Spleen (tissue), 7 donors: ENCODE data around the gene MEGF6.

Experiments
- POLR2A ChIP-seq, 3 donors: fragments of 450-650 bp; IDR thresholded peaks; one replicate each; pipeline ENCODE4 v1.5.1; 2017; ENCODE audit warnings: antibody characterized with exemption in 3 of 3, mild to moderate bottlenecking in 1 of 3
- POLR2AphosphoS5 ChIP-seq, 3 donors: sonication (generic); formaldehyde crosslinking; IDR thresholded peaks; one replicate each; pipeline ENCODE4 v1.5.1; 2017; ENCODE audit warnings: antibody characterized with exemption in 3 of 3
- TF ChIP-seq, protein P1 (sequence below), 11 experiments: fragments of 200-600 bp in 7 of 11; fragments of 450-650 bp in 4 of 11; sonication (generic) in 4 of 11; IDR thresholded peaks in 8 of 11; conservative IDR thresholded peaks in 3 of 11; 1 replicate in 7 of 11; 2 replicates in 4 of 11; pipeline versions ENCODE4 v1.4.0 to v1.8.0; 2016 to 2021; ENCODE audit warnings: antibody characterized with exemption in 11 of 11, inconsistent platforms in 4 of 11, mild to moderate bottlenecking in 1 of 11
- donor health status: DM: no; HTN: no; CAD: no; lungs with moderate emphysema.
- donor health status: DM: no; HTN: no; CAD: no.
- donor health status: DM: no; HTN: no; CAD: no.

DNA sequence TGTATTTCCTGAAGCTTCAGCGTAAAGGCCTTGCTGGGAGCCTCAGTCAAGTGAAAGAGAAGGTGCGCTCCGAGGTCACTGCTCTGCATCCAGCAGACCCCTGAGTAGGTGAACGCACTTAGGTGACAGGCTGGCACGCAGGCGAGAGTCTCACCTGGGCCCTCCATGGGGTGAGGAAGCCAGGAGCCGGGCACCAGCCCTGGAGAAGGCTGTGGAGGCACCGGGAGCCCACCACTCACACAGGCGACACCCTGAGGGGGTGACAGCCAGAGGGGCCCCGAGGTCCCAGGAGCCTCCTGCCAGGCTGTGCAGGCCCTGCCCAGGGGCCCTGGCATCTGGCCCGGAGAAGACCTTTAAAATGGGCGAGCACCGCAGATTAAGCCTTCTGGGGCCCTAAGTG is 89.2 kb downstream of the MEGF6 start:
- TF ChIP-seq, protein P1, sequence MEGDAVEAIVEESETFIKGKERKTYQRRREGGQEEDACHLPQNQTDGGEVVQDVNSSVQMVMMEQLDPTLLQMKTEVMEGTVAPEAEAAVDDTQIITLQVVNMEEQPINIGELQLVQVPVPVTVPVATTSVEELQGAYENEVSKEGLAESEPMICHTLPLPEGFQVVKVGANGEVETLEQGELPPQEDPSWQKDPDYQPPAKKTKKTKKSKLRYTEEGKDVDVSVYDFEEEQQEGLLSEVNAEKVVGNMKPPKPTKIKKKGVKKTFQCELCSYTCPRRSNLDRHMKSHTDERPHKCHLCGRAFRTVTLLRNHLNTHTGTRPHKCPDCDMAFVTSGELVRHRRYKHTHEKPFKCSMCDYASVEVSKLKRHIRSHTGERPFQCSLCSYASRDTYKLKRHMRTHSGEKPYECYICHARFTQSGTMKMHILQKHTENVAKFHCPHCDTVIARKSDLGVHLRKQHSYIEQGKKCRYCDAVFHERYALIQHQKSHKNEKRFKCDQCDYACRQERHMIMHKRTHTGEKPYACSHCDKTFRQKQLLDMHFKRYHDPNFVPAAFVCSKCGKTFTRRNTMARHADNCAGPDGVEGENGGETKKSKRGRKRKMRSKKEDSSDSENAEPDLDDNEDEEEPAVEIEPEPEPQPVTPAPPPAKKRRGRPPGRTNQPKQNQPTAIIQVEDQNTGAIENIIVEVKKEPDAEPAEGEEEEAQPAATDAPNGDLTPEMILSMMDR (IDR thresholded peaks at IDR 0.05 in 8 of 11, conservative IDR thresholded peaks at IDR 0.05 in 3 of 11) = no peak
- TF ChIP-seq POLR2AphosphoS5 (IDR thresholded peaks at IDR 0.05) = no peak
- TF ChIP-seq POLR2A (IDR thresholded peaks at IDR 0.05) = no peak
